Frontal cortex (tissue), 4 donors: ENCODE results near the gene TACC2. TPM values are rescaled to one million over a fixed set of nuclear protein-coding genes. Genes with fewer than 3 reads are reported as not detected.

Experiments
- DNase-seq, 2 donors: peaks; one replicate each; pipeline ENCODE4 v3.0.0; 2012; ENCODE audit warnings: low spot score in 2 of 2
- FAIRE-seq: peaks from 2 replicates; lab custom pipeline; 2012; peaks lifted over from hg19 to GRCh38; lab: Jason Lieb, UNC
- total RNA-seq: library from RNA; depleted of rRNA; stranded (reverse); fragments of >200 nt; gene quantifications from one replicate; pipeline ENCODE4 v1.2.3, GENCODE V29; 2014
- donor health status: control.
- donor health status: control.
- donor health status: control.

TACC2 gene
- total RNA-seq, 1 donor from 2014 or later, result 14.7 TPM

GRCh38 chr10:122138831-122139625 is 150.1 kb downstream of the TACC2 start:
- DNase-seq (no peak), FAIRE-seq (no peak)

GRCh38 chr10:122139627-122140170 is 150.7 kb downstream of the TACC2 start:
- no peak for FAIRE-seq

GRCh38 chr10:122140461-122140902 is 151.5 kb downstream of the TACC2 start:
- DNase-seq (no peak), FAIRE-seq (no peak)

More at GRCh38 chr10:122139627-122140170, 150.7 kb downstream of the TACC2 start:
- DNase-seq, result no peak

- FAIRE-seq (no peak), DNase-seq (no peak)
Observed at GRCh38 chr10:122140941-122141623, 152.1 kb downstream of the TACC2 start.

GRCh38 chr10:122141821-122142640 is 153.1 kb downstream of the TACC2 start:
- DNase-seq, result no peak
- FAIRE-seq, result no peak

- DNase-seq, result peak; percentile 60 to 74
- no peak for FAIRE-seq
Observed at GRCh38 chr10:122142641-122143237, 153.8 kb downstream of the TACC2 start.

- FAIRE-seq, result no peak
- peak in 1 of 2 donors; percentile 63 for DNase-seq
Observed at GRCh38 chr10:122143238-122143841, 154.4 kb downstream of the TACC2 start.

- FAIRE-seq, result no peak
- no peak for DNase-seq
Observed at GRCh38 chr10:122144199-122144598, 155.2 kb downstream of the TACC2 start.

GRCh38 chr10:122145113-122145512 is 156.2 kb downstream of the TACC2 start:
- FAIRE-seq, result no peak
- no peak for DNase-seq

GRCh38 chr10:122147663-122148062 is 158.7 kb downstream of the TACC2 start:
- DNase-seq (no peak), FAIRE-seq (no peak)

- DNase-seq, result no peak
Observed at GRCh38 chr10:122148876-122149560, 160.1 kb downstream of the TACC2 start.

GRCh38 chr10:122149561-122150505 is 160.9 kb downstream of the TACC2 start:
- DNase-seq, result no peak
- no peak for FAIRE-seq

More at GRCh38 chr10:122148876-122149560, 160.1 kb downstream of the TACC2 start:
- no peak for FAIRE-seq

GRCh38 chr10:122151121-122151694 is 162.2 kb downstream of the TACC2 start:
- DNase-seq (no peak), FAIRE-seq (no peak)

GRCh38 chr10:122152544-122152943 is 163.6 kb downstream of the TACC2 start:
- DNase-seq (peak; percentile 72 to 74), FAIRE-seq (peak; percentile 43)

- DNase-seq (no peak), FAIRE-seq (no peak)
Observed at GRCh38 chr10:122154031-122154544, 165.1 kb downstream of the TACC2 start.

- DNase-seq (no peak), FAIRE-seq (no peak)
Observed at GRCh38 chr10:122154545-122155366, 165.8 kb downstream of the TACC2 start.
